IMR-90 (cell line): ENCODE data around the gene PLB1. TPM values are rescaled to one million over a fixed set of nuclear protein-coding genes. Genes with fewer than 3 reads are reported as not detected.

Source experiments
- ATAC-seq: fragments of 200-7000 bp; cut with Tn5 transposase; 2 replicates; pipeline ENCODE4 v1.9.1; 2020; ENCODE audit warnings: low read depth, mild to moderate bottlenecking, moderate library complexity
- BruUV-seq: library from RNA; stranded (reverse); fragments of 400-500 nt; replicated peaks from 2 replicates; lab custom pipeline; 2021; lab: Mats Ljungman, UMichigan
- CTCF ChIA-PET: fragments of 300-600 bp; formaldehyde crosslinking; extraction: SDS; loops from one replicate; lab custom pipeline; 2021; ENCODE audit warnings: antibody characterized with exemption; lab: Yijun Ruan, JAX
- POLR2A ChIA-PET: fragments of 300-600 bp; sonication (Branson Sonifier 250); formaldehyde crosslinking; loops from one replicate; lab custom pipeline; 2022; ENCODE audit warnings: antibody characterized with exemption; ENCODE audit not compliant: unreplicated experiment; lab: Charles Lee
- DNase-seq: peaks from one replicate; pipeline ENCODE4 v3.0.0; 2013
- H2AFZ ChIP-seq: replicated peaks from 2 replicates; pipeline ENCODE3; 2013; ENCODE audit warnings: low read length, mild to moderate bottlenecking; ENCODE audit not compliant: poor library complexity
- H2AK5ac ChIP-seq: 2 replicates; pipeline ENCODE4 v1.6.1; 2013; ENCODE audit warnings: low read depth, low read length, inconsistent platforms
- H2AK9ac ChIP-seq: replicated peaks from 2 replicates; pipeline ENCODE3; 2013; ENCODE audit warnings: mild to moderate bottlenecking, low read depth, low read length, moderate library complexity; ENCODE audit not compliant: poor library complexity
- H2BK120ac ChIP-seq: 2 replicates; pipeline ENCODE4 v1.6.1; 2013; ENCODE audit warnings: low read depth, low read length, inconsistent platforms
- H2BK15ac ChIP-seq: 3 replicates; pipeline ENCODE4 v1.6.1; 2013; ENCODE audit warnings: low read depth, low read length, inconsistent platforms
- H2BK20ac ChIP-seq: 2 replicates; pipeline ENCODE4 v1.6.1; 2013; ENCODE audit warnings: low read depth, mild to moderate bottlenecking, inconsistent platforms, low read length, moderate library complexity
- H2BK5ac ChIP-seq: 2 replicates; pipeline ENCODE4 v1.6.1; 2013; ENCODE audit warnings: mild to moderate bottlenecking, low read depth, low read length, inconsistent platforms; ENCODE audit not compliant: poor library complexity, severe bottlenecking
- H3K14ac ChIP-seq: replicated peaks from 2 replicates; pipeline ENCODE4 v1.6.1; 2013; ENCODE audit warnings: low read depth, low read length, inconsistent platforms
- H3K18ac ChIP-seq: 2 replicates; pipeline ENCODE4 v1.6.1; 2013; ENCODE audit warnings: low read depth, low read length, control low read depth
- H3K23ac ChIP-seq: 2 replicates; pipeline ENCODE4 v1.6.1; 2013; ENCODE audit warnings: low read depth, low read length, inconsistent platforms
- H3K27ac ChIP-seq: 2 replicates; pipeline ENCODE4 v1.5.1; 2013; ENCODE audit warnings: mild to moderate bottlenecking, control low read depth, low read length; ENCODE audit not compliant: insufficient read depth
- H3K27me3 ChIP-seq: 2 replicates; pipeline ENCODE4 v1.6.1; 2013; ENCODE audit warnings: low read length; ENCODE audit not compliant: control insufficient read depth, insufficient read depth
- H3K36me3 ChIP-seq: 2 replicates; pipeline ENCODE4 v1.6.1; 2013; ENCODE audit warnings: low read length, mixed read lengths; ENCODE audit not compliant: control insufficient read depth, insufficient read depth
- H3K4ac ChIP-seq: 2 replicates; pipeline ENCODE4 v1.6.1; 2013; ENCODE audit warnings: low read depth, low read length, inconsistent platforms
- H3K4me1 ChIP-seq: 2 replicates; pipeline ENCODE4 v1.6.1; 2013; ENCODE audit warnings: low read length, mixed read lengths; ENCODE audit not compliant: control insufficient read depth, insufficient read depth
- H3K4me2 ChIP-seq: 2 replicates; pipeline ENCODE4 v1.6.1; 2013; ENCODE audit warnings: low read depth, mild to moderate bottlenecking, control low read depth, low read length, moderate library complexity
- H3K4me3 ChIP-seq: 2 replicates; pipeline ENCODE4 v1.5.1; 2013; ENCODE audit warnings: low read depth, mild to moderate bottlenecking, control low read depth, low read length, moderate library complexity; ENCODE audit not compliant: insufficient read depth
- H3K56ac ChIP-seq: 2 replicates; pipeline ENCODE4 v1.6.1; 2013; ENCODE audit warnings: low read length, inconsistent platforms; ENCODE audit not compliant: insufficient read depth; ENCODE audit errors: extremely low read depth
- H3K79me1 ChIP-seq, 2 experiments: 2 replicates each; pipeline ENCODE4 v1.6.1; 2013; ENCODE audit warnings: low read length in 2 of 2, inconsistent platforms in 1 of 2, low read depth in 1 of 2
- H3K9ac ChIP-seq: 2 replicates; pipeline ENCODE4 v1.6.1; 2013; ENCODE audit warnings: low read depth, low read length, control low read depth
- H3K9me1 ChIP-seq: 2 replicates; pipeline ENCODE4 v1.6.1; 2013; ENCODE audit warnings: low read length, inconsistent platforms; ENCODE audit not compliant: insufficient read depth
- H3K9me3 ChIP-seq: 2 replicates; pipeline ENCODE4 v1.6.1; 2013; ENCODE audit warnings: low read length; ENCODE audit not compliant: control insufficient read depth, insufficient read depth
- H4K20me1 ChIP-seq: 2 replicates; pipeline ENCODE4 v1.6.1; 2013; ENCODE audit warnings: low read length, inconsistent platforms; ENCODE audit not compliant: insufficient read depth
- H4K5ac ChIP-seq: 2 replicates; pipeline ENCODE4 v1.6.1; 2013; ENCODE audit warnings: mild to moderate bottlenecking, low read depth, low read length, control low read depth
- H4K8ac ChIP-seq, 2 experiments: 2 replicates each; pipeline ENCODE4 v1.6.1; 2013; ENCODE audit warnings: low read depth in 2 of 2, low read length in 2 of 2, control low read depth in 1 of 2, inconsistent platforms in 1 of 2
- H4K91ac ChIP-seq: 2 replicates; pipeline ENCODE4 v1.6.1; 2013; ENCODE audit warnings: low read depth, low read length, inconsistent platforms; ENCODE audit not compliant: insufficient read depth
- FOS ChIP-seq: fragments of 150-350 bp; IDR thresholded peaks from 2 replicates; pipeline ENCODE4 v1.6.1; 2016; ENCODE audit warnings: low read depth, low read length
- MAZ ChIP-seq: IDR thresholded peaks from 2 replicates; pipeline ENCODE4 v1.6.1; 2012; ENCODE audit warnings: low read depth, mild to moderate bottlenecking, low read length, improper control_type of control experiment, moderate library complexity, borderline replicate concordance
- MXI1 ChIP-seq: IDR thresholded peaks from 2 replicates; pipeline ENCODE4 v1.6.1; 2012; ENCODE audit warnings: low read depth, mild to moderate bottlenecking, low read length, moderate library complexity, borderline replicate concordance
- NFE2L2 ChIP-seq: fragments of 150-350 bp; IDR thresholded peaks from 2 replicates; pipeline ENCODE4 v1.6.1; 2016; ENCODE audit warnings: low read depth, mild to moderate bottlenecking, low read length
- RAD21 ChIP-seq: IDR thresholded peaks from 2 replicates; pipeline ENCODE4 v1.6.1; 2012; ENCODE audit warnings: low read length, improper control_type of control experiment
- RCOR1 ChIP-seq: IDR thresholded peaks from 2 replicates; pipeline ENCODE4 v1.6.1; 2012; ENCODE audit warnings: mild to moderate bottlenecking, low read length, improper control_type of control experiment; ENCODE audit not compliant: insufficient replicate concordance
- RFX5 ChIP-seq: IDR thresholded peaks from 2 replicates; pipeline ENCODE4 v1.8.0; 2012; ENCODE audit warnings: low read depth, mild to moderate bottlenecking, low read length, moderate library complexity
- SMC3 ChIP-seq: fragments of 150-350 bp; IDR thresholded peaks from 2 replicates; pipeline ENCODE4 v1.6.1; 2016; ENCODE audit warnings: low read depth, mild to moderate bottlenecking, antibody characterized with exemption, low read length, moderate library complexity
- WGBS, 2 experiments: methylation state at CpG; one replicate each; pipeline versions ENCODE4 v1.1.5 to v1.1.7; 2013; ENCODE audit warnings: missing lambda C conversion rate in 2 of 2; ENCODE audit not compliant: insufficient read length in 1 of 2; ENCODE audit errors: extremely low coverage in 2 of 2; 5-methylcytosine and 5-hydroxymethylcytosine counted together
- dilution Hi-C: fragments of 300-500 bp; cut with HindIII; formaldehyde crosslinking; loops from one replicate; pipeline ENCODE4 v1.14.3; 2018; ENCODE audit warnings: low sequenced_read_pairs; ENCODE audit not compliant: unreplicated experiment
- in situ Hi-C: fragments of 300-500 bp; cut with MboI; formaldehyde crosslinking; loops from 3 replicates; pipeline ENCODE4 v1.14.3; 2019; ENCODE audit warnings: low sequenced_read_pairs, inconsistent platforms, mixed read lengths
- intact Hi-C: fragments of 100-400 bp; cut with micrococcal nuclease; formaldehyde crosslinking; loops from 2 replicates; pipeline ENCODE4 v1.10.0; 2022
- polyA plus RNA-seq, 3 experiments: library from polyadenylated mRNA; depleted of rRNA; stranded (reverse); fragments of >200 nt; gene quantifications; 2 replicates each; pipeline ENCODE4 v1.2.3, GENCODE V29; 2012; ENCODE audit warnings: low replicate concordance in 1 of 3
- total RNA-seq: library from RNA; depleted of rRNA; stranded (reverse); fragments of >200 nt; gene quantifications from 2 replicates; pipeline ENCODE4 v1.2.3, GENCODE V29; 2012
- TF ChIP-seq, protein P1 (sequence below): fragments of 150-350 bp; IDR thresholded peaks from 2 replicates; pipeline ENCODE4 v1.6.1; 2017; ENCODE audit warnings: mild to moderate bottlenecking, antibody characterized with exemption, low read length, low read depth

The PLB1 gene
- total and polyA plus RNA-seq, 2 of the 4 experiments (the other 2 are of a cell fraction): 0.74 to 0.90 TPM

DNA sequence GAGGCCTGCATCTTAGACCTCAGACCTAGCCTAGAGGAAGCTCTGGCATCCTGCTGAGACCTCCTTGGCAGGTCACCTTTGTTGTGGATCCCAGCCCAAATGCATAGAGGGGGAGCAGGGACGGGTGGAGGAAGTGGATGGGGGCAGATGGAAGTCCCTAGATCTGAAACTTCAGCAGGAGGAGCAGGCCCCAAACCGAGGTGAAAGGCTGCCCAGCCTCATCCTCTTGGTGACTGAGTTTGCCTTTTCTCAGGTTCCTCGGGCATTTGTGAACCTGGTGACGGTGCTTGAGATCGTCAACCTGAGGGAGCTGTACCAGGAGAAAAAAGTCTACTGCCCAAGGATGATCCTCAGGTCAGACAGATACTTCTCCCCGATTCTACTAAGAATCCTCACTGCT, 86.3 kb downstream of the PLB1 start:
- ATAC-seq (no peak), DNase-seq (no peak)
- Histone ChIP-seq H3K4me1 (peaks cover 16% of the 10 kb centered on the region), H2AK5ac (peak overlapping the region; percentile 89), H4K20me1 (no peaks in the 10 kb centered on the region), H3K4me2 (no peak overlapping the region), H3K9me3 (peaks cover 2% of the 10 kb centered on the region; the same call in 1 of the 2 replicates), H3K27me3 (no peaks in the 10 kb centered on the region), H3K27ac (no peak overlapping the region), H2BK15ac (peak overlapping the region; percentile 73; the same call in 2 of the 3 replicates), H2BK5ac (peak overlapping the region; percentile 22), H3K14ac (peak overlapping the region; percentile 68), H3K79me1 (0 out of 4 replicates have a peak, but pooled peaks cover 0 to 8% of the 10 kb centered on the region in 2 experiments), H3K4me3 (no peak overlapping the region), H3K56ac (no peak overlapping the region), H4K91ac (peak overlapping the region; percentile 68), H3K9me1 (peaks cover 12% of the 10 kb centered on the region), H3K36me3 (no peaks in the 10 kb centered on the region), H2BK20ac (peak overlapping the region; percentile 91), H3K23ac (no peak overlapping the region), H2BK120ac (peak overlapping the region; percentile 86), H4K8ac (peak overlapping the region in 1 of 2 experiments; percentile 59; a peak in 2 of 4 replicates), H3K18ac (no peak overlapping the region), H3K4ac (peak overlapping the region; percentile 83), H4K5ac (no peak overlapping the region), H3K9ac (no peak overlapping the region), H2AK9ac (peak overlapping the region; percentile 88), H2AFZ (peak overlapping the region; percentile 74)
- 83% methylated on average over 1 of the region's 6 CpGs; no CpG with 5 or more reads in 1 of the 2 experiments for WGBS, 2 experiments
- no peak for TF ChIP-seq MAZ
- TF ChIP-seq RFX5: no peak
- no peak for TF ChIP-seq SMC3
- no peak for TF ChIP-seq MXI1
- no peak for TF ChIP-seq RCOR1
- TF ChIP-seq RAD21: no peak
- no peak for TF ChIP-seq NFE2L2
- TF ChIP-seq FOS: no peak
- TF ChIP-seq, protein P1, sequence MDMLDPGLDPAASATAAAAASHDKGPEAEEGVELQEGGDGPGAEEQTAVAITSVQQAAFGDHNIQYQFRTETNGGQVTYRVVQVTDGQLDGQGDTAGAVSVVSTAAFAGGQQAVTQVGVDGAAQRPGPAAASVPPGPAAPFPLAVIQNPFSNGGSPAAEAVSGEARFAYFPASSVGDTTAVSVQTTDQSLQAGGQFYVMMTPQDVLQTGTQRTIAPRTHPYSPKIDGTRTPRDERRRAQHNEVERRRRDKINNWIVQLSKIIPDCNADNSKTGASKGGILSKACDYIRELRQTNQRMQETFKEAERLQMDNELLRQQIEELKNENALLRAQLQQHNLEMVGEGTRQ: no peak
- intact Hi-C loops: loop anchor here (5.0 kb wide), 1 partner anchor 220 kb away; no protein-coding TSS in a partner anchor
- dilution Hi-C loops: no loop called here
- ChIA-PET CTCF (no interaction called here), POLR2A (no interaction called here)
- no TSS peak for BruUV-seq
- in situ Hi-C loops: loop anchor here (25.0 kb wide), 1 partner anchor 330 kb away; no protein-coding TSS in a partner anchor
